HG02588 (cell line): ENCODE measurements around the gene KCNN3.

Experiments used
- ATAC-seq: cut with Tn5 transposase; IDR thresholded peaks from one replicate; pipeline ENCODE4 v1.9.1; 2021; ENCODE audit warnings: mild to moderate bottlenecking, moderate library complexity; ENCODE audit not compliant: unreplicated experiment

KCNN3 gene

DNA sequence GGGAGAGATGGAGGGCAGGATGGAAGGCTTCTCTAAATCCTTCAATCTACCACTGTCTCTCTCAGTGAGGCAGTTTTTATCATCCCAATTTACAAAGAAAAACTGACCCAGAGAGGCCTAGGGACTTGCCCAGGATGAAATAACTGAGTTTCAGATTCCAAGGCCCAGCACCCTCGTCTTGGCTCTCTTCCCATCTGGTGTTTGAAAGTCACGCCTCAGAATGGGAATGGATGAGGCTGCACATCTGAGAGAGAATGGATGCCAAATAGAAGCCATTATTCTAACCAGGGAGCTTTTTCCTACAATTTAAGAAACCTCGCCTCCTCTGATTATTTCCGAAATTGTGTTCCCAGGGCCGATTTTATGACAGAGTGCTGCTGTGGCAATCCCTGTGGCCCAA lies 10.6 kb upstream of the KCNN3 start:
- ATAC-seq = no peak

DNA sequence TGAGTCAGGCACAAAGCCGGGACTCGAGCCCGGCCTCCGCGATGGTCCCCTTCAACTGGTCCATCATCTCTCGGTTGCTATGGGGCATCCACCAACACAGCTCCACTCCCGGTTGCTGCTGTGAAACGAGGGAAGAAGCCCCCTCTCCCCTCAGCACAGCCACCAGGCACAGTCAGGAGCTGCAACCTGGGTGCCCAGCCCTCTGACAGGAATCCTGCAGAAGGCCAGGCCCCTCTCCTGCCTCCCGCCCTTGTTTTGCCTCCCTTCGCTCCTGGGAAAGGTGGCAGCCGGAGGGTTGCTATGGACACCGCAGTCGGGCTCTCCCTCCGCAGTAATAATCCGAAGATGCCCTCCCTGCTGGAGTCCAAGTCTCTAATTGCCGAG lies 8.9 kb upstream of the KCNN3 start:
- ATAC-seq = no peak

DNA sequence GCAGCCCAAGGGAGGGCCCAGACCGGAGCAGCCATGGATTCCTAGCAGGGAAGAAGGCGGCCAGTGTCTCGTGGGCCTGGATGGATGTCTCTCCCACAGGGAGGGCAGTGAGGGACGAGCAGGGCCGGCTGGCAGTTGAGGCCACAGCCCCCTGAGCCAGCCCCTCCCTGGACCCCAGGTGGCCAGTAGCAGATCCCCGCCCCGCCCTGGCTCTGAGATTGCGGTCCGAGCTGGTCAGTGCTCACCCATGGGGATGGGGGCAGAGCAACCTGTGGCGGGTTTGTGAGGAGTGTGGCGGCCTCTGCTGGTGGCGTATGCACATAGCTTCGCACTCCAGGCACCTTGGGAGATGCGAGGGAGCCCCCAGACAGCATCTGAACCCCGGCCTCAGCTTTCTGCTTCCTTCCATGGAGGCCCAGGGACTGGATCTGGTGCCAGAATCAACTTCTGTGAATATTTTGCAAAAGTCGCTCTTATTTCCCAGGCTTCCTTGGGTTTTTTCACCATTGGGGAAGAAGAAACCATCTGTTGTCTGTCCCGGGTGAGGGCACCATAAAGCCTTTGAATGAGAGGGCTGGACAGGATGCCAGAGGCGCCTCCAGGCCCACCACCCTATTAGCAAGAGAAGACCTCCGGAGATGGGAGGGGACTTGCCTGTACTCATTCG lies 8.4 kb upstream of the KCNN3 start:
- ATAC-seq = peak; percentile 53

DNA sequence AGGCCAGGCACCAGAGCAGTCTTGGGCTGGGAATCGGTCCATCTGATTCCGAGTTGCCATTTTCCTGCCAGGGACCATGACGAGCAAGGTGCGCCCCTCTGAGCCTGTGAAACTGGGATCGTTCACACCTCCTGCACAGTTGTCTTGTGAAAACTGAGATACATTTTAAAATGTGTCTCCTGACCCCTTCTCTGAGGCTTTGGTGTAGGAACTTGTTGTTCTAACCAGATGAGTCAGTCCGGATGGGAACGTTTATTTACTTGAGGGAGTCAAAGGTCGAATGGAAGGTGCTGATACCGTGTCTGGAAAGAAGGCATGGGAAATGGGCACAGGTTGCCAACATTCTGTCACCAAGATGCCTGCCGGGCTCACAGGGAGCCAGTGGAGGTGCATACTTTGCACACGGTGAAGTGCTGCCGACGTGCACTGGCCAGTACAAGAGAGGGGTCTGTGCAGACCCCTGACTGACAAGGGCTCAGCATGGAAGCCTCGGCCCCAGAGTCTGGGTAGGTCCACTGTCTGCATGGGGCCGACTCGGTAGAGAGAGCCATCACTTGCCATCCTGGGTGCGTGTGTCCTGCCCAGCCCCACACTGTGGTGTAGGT lies 7.4 kb upstream of the KCNN3 start:
- no peak for ATAC-seq

DNA sequence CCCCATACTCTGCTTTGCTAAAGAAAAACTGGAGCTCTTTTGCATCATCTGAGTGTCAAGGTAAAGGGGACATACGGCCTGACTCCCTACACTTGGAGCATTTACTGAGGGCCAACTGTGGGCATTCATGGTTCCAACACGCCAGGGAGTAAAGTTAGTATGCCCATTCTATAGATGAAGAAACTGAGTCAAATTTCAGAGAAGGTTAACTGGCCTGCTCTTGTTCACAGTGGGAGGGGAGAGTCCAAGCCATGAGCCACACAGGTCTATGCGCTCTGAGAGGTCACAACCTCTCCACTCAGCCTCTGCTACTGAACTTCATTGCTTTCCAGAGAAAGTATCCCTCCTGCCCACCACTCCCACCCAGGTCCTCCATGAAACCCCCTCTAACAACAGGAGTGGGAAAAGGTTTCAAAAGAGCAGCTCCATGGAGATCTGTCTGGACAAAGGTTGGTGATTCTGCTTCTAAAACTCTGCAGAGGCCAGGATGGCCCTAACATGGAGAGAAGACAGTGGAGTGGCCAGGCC lies 6.8 kb upstream of the KCNN3 start:
- ATAC-seq = no peak

DNA sequence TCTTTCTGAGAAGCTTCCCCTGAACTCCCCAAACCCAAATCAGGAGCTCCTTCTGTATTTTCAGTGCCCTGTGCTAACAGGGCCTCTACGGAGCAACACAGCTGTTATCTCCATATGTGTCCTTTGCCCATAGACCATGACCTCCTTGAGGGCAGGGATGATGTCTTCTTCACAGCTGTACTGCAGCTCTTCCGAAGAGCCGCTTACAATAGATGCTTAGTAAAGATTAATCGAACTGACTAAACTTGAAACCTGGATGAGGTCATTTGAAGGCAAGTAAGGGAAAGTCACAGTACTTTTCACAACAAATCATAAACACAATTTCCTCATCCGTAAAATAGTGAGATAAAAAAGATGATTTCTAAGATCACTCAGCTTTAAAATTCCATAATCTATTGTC lies 4.4 kb upstream of the KCNN3 start:
- no peak for ATAC-seq

DNA sequence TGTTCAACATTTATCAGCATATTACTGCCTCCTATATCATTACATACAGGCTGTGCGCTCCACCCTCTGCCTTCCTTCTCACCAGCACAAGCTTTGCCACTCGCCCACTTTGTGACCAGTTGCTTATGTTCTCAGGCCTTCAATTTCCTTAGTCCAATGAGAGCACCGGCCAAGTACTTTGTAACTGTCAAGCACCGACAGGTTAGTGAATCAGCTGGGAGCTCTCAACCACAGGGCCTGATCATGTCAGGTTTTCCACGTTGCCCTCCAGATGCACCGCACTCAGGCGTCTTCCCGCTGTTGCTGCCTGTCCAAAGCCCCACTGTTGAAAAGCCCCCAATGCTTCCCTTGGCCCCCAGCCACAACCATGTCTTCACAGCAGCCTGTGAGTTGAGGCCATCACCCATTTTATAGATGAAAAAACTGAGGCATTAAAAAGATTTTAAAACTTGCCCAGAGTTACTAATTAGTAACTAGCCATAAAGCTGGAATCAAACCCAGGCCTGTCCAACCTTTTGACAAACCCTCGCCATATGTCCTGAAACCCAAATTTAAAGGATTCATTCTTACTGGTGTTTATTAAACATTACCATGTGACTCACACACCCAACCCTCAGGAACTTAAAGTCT lies 3.4 kb upstream of the KCNN3 start:
- ATAC-seq = no peak

DNA sequence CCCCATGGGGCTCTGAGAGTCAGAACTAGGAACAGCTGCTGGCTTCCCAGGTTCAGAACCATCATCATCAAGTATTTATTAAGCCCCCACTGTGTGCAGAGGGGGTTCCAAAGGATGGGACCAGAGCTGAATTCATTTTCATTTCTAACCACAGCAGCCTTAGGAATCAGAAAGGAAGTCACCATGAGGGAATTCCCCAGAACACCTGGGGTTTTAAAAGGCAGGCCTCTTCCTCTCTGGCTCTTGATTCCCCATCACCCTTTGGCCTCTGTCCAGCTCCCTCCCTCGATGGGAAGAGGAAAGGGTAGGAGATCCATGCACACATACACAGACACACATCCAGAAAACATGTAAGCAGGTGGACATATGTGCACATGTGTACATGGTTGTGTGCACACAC lies 1.3 kb upstream of the KCNN3 start:
- ATAC-seq = no peak

DNA sequence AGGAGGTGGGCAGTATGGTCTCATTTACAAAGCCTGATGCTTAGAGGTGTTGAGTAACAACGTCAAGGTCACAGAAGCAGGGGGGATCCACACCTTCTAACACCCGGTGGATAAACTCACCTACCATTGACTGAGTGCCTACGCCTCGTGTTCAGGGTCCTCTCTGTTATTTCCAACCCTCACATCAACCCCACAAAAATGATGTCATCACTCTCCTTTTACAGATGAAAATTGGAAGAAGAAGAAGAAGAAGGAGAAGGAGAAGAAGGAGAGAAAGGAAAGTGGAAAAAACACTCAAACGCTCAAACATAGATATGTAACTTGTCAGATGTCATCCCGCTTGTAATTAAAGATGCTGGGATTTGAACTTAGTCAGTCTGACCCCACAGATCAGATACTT lies 653 bp upstream of the KCNN3 start:
- no peak for ATAC-seq

DNA sequence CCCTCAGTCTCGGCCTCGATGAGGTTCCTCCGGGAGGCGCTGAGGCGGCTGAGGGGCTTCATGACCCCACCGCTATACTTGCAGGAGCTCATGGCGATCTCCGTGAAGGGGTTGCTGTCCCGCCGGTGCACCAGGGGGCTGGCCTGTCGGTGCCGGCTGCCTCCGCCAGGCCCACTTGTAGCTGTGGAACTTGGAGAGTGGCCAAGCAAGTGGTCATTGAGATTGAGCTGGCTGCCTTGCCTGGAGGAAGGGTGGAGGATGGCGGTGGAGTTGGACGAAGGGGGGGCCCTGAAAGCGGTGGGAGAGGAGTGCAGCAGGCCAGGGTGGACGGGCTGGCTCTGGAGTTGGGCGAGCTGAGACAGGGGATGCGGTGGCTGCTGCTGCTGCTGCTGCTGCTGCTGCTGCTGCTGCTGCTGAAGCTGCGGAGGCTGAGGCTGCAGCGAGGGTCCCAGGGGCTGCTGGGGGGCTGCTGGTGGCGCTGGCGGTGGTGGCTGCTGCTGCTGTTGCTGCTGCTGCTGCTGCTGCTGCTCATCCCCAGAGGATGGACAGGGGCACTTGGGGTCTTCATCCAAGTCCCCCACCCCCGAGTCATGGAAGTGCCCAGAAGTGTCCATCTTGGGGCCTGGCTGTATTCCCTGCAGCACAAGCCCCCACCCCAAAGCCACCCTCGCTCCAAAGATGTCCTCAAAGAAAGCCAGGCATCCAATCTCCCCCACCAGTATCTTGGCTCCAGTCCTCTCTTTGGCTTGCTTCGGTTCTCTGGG lies 548 bp downstream of the KCNN3 start:
- ATAC-seq = no peak

DNA sequence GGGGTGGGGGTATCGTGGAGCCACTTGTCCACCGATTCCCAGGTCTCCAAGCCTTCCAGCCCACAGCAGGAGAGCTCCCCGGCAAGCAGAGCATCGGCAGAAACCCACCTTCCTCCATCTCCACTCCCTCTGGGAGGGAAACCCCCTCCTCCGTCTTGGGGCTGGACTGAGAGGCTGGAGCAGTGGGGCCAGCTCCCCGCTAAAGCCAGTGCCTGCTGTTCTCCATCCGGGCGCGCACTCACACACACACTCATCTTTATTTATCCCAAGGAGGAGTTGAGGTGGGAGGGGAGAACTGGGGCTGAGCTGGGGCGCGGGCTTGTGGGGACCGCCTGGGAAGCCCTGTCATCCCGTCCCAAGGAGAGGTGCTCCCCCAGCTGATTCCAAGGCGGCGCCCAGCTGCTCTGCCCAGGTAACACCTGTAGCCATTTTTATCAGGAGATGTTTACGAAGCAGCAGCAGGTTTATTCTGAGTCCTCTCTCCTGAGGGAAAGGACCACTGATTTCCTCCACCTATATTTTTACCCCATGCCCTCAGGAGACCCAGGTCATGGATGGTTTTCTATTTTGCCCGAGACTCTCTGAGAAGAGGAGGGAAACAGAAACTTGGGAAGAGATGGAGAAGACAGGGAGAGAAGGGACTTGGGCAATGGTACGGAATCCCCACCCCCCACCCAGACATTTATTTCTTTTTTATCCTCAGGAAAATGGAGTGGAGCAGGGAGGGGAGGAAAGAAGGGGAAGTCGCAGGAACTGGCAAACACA lies 2.1 kb downstream of the KCNN3 start:
- no peak for ATAC-seq

DNA sequence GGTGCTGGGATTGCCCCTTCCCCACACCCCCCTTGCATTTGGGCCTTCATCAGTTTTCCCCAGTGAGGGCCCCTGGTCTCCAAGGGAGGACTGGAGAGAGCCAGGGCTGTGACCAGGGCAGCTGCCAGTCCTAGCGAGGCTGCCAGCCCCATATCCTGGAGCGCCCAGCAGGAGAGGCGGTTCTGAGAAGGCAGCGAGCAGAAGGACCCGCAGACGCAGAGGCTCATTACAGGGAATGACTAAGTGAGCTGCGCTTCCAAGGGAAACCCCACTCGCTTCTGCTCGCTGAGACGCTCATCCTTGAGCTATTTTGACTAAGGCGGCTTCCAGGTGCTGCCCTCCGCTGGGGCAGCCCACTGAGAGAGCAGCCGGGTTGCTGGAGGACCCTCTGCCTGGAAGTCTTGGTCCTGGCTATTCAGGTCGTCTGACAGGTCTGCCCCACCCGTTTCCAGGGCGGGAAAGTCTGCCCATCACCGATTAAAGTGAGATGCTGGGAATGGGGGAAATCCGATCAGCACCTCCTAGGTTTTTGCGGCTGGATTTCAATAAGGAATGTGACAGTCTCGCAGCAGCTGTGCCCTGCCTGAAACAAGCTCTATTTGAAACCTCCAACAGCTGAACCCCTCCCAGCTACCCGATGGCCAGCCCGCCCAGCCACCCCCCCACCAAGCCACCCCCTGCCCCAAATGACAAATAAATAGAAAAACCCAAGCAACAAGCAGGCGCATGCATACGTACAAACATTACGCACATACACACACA lies 2.8 kb downstream of the KCNN3 start:
- ATAC-seq = no peak

DNA sequence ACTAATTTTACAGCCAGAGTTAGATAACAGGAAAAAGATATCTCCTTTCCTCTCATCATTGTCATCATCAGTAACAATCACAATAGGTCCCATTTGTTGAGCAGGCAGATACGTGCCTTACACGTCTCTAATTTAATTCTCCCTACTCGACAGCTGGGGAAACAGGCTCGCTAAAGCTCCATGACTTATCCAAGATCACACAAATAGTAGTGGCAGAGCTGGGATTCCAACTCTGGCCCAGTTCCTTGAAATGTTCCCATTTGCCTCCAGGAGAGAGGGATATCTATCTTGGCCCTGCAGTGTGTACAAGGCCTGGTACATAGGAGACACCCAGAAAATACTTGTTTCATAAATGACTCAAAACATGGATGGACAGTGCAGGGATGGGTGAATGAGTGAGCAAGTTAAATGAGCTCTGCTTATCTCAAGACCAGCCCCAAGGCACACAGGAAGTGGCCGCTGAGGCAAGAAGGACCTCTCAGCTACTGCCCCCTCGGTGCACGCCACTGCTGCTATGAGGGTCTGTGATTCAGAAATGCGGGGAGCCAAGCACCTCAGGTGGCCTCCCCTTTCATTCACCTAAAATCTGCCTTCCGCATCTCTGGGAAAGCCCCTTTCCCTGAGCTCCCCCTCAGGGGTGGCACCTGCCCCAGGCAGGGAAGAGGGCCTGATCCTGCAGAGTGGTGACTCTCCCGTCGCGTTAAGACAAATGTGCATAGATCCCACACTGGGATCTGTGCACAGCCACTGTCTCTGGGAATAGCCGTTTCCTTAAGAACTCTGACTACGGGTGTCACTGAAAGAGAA lies 3.6 kb downstream of the KCNN3 start:
- ATAC-seq = no peak

DNA sequence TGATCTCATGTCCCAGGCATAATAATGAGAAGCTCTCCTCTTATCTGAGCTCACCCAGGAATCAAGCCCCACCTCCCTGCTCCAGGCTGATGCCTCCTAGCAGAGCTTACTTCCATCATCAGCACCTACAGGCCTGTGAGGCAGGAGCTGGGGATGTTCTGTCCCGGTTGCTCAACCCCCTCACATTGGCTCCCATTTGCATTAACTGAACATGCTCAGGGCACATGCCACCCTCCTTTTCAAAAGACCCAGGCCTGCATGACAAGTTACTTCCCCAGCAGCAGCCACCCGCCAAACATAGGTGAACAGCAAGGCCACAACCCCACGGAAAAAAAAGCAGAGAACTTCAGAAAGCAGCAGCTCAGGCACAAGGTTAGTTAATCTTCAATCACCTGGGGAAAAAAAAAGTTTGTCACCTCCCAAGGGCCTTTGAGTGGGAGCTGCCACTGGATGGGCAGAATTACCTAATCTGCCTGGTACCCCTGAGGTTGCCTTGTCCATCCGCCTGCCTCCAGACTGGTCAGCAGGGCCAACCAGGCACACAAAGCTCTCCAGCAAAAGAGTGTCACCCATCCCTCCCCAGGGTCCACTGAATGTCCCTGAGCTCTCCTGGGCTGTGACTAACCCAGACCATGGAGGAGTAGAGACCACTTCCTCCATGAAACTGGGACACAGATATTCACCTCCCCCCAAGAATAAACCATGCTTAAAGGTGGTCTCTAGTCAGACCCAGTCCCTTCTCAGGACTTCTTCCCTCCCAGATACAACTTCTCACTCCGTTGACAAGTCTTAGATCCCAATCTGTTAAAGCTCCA lies 4.4 kb downstream of the KCNN3 start:
- ATAC-seq = no peak

DNA sequence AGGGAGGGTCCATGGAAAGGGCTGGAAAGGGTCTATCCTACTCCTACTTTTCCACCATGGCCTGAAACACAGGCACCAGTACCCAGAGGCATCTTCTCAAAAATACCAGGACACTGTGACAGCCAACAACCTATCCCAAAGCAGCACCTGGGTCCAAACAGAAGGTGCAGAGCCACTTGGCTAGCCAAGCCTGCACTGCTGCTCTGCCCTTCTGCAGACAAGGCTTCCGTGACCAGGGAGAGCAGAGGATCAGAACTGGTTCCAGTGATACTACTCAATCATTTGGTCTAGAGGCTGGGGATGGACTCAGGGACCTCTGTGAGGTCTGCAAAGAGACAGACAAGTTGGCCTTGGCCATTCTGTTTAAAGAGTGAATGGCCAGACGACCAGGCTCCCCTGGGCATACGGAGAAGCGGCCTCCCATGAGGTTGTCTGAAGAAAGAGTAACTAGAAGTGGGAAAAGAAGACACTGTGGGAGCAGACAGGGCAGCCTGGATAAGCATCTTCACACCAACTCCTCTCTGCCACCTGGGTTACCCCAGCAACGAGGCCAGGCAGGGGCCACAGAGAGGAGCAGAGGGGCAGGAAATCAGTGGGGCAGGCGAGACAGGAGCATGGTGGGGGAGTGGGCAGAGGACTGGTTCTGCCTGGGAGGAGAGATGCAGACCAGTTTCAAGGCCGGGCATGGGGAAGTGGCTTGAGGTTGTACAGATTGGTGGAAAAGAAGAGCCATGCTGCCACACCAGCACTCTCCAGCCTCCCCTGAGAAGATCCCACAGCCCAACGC lies 5.7 kb downstream of the KCNN3 start:
- ATAC-seq = no peak

DNA sequence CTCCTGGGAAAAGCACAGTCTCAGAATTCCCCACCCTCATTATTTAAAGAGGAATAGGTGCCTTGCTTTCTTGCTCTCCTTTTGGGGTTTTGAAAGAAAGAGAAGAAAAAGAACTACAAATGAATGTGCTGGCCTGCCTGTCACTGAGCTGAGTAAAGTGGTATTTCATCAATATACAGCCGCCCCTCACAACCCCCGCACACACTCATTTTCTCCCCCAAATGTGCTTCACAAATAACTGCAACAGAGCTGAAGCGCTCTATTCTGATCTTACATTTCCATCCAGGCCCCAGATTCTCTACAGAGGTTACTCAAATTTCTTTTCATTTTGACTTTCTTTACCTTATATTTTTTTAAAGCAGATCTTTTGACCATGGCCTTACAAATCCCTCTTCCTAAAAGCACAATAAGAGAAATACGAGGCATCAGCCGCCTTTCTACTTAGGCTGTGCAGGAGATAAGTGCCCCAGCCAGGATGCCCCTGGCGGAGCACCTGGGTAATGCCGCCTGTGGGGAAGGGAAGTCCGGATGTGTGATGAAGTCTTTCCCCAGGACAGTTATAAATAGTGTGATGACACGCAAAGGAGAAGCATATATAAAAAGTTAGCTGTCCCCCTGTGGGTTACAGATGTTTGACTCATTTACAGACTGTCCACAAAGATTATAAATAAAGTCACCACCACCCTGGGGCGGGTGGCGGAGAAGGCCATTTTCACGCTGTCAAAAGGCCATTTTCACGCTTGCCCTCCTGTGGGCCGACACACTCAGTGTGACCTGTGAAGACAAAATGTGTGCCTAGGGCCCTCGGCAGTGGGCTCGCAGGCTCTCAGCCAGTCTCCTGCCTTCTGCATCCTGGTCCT lies 6.5 kb downstream of the KCNN3 start:
- ATAC-seq = no peak

DNA sequence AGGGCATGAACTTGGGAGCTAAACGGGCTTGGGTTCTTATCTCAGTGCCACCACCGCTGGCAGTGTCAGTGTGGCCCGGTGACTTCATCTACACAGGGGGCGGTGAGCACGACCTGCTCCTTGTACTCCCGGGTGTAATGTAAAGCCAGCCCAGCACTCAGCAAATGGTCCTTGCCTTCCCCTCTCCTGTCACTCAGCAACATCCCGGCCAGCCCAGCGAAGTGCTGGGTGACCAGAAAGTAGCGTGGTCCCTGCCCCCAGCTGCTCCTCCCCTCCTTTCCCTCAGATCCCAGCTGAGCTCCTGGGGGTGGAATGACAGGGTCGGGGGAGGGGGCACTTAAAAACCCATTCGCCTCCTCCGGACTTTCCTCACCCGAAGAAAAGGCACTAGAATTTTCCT lies 7.2 kb downstream of the KCNN3 start:
- ATAC-seq = no peak
